GM18868 (cell line): ENCODE measurements around the gene HIC2.
"Not testable (repeated sequence)": the region's sequence is repeated elsewhere in the genome, so short reads cannot be mapped to it uniquely, and the experiment has no call there.

ENCODE experiments used
- ATAC-seq: cut with Tn5 transposase; IDR thresholded peaks from one replicate; pipeline ENCODE4 v1.9.1; 2021; ENCODE audit warnings: mild to moderate bottlenecking, moderate library complexity; ENCODE audit not compliant: unreplicated experiment

Gene HIC2

GRCh38 chr22:21417227-21417746 is at the start of gene HIC2:
Gene HIC2 (plus strand): TSS chr22:21417371. CDS start chr22:21442832, 25,461 bp downstream.
- ATAC-seq, result peak; percentile 82

- ATAC-seq, result not testable (repeated sequence)
Measured at GRCh38 chr22:21368603-21369310, 48.4 kb upstream of the HIC2 start.

- not testable (repeated sequence) for ATAC-seq
Measured at GRCh38 chr22:21375880-21376279, 41.3 kb upstream of the HIC2 start.

GRCh38 chr22:21383701-21384467 is 33.3 kb upstream of the HIC2 start, which contains the start of gene RIMBP3B:
Gene RIMBP3B (plus strand): TSS chr22:21383751. CDS start chr22:21383859, 108 bp downstream.
- peak; percentile 74 for ATAC-seq

GRCh38 chr22:21384468-21385357 is 32.5 kb upstream of the HIC2 start:
- peak; percentile 35 for ATAC-seq

- not testable (repeated sequence) for ATAC-seq
Measured at GRCh38 chr22:21389480-21389879, 27.7 kb upstream of the HIC2 start.

- not testable (repeated sequence) for ATAC-seq
Measured at GRCh38 chr22:21390013-21390412, 27.2 kb upstream of the HIC2 start.

- not testable (repeated sequence) for ATAC-seq
Measured at GRCh38 chr22:21394613-21395012, 22.6 kb upstream of the HIC2 start.

GRCh38 chr22:21401197-21401969 is 15.8 kb upstream of the HIC2 start:
- ATAC-seq, result not testable (repeated sequence)

GRCh38 chr22:21402763-21403314 is 14.3 kb upstream of the HIC2 start:
- not testable (repeated sequence) for ATAC-seq

GRCh38 chr22:21407139-21407538 is 10.0 kb upstream of the HIC2 start:
- ATAC-seq, result not testable (repeated sequence)

- not testable (repeated sequence) for ATAC-seq
Measured at GRCh38 chr22:21407792-21408191, 9.4 kb upstream of the HIC2 start.

GRCh38 chr22:21416375-21416774 is 796 bp upstream of the HIC2 start:
- ATAC-seq, result not testable (repeated sequence)

- not testable (repeated sequence) for ATAC-seq
Measured at GRCh38 chr22:21417853-21418252, 682 bp downstream of the HIC2 start.

GRCh38 chr22:21418974-21419638 is 1.9 kb downstream of the HIC2 start:
- ATAC-seq, result not testable (repeated sequence)

GRCh38 chr22:21420180-21420763 is 3.1 kb downstream of the HIC2 start:
- ATAC-seq, result peak; percentile 42

- ATAC-seq, result not testable (repeated sequence)
Measured at GRCh38 chr22:21424084-21424709, 7.0 kb downstream of the HIC2 start.
